ENCODE measurements around the gene BMERB1.
"Not testable (repeated sequence)": the region's sequence is repeated elsewhere in the genome, so short reads cannot be mapped to it uniquely, and the experiment has no call there.

The BMERB1 gene

GRCh38 chr16:15434425-15435215 is at the start of gene BMERB1:
BMERB1 (plus strand) TSS chr16:15434588; CDS start chr16:15434654, 66 bp downstream.
- H3K36me3 ChIP-seq (ENCODE audit: control insufficient read depth, insufficient read depth, low read length) = no peaks in the 10 kb centered on the region
- H3K9ac ChIP-seq (ENCODE audit: low read length) = peak within 1 kb of the TSS; percentile 21
- peak within 1 kb of the TSS; percentile 80 for H3K27ac ChIP-seq (ENCODE audit: low read depth, low read length)
- no peaks in the 10 kb centered on the region for H3K27me3 ChIP-seq (ENCODE audit: control insufficient read depth, insufficient read depth, low read length)
- H3K4me3 ChIP-seq (ENCODE audit: low read length) = peak within 1 kb of the TSS; percentile 83
- peaks cover 5% of the 10 kb centered on the region for H3K4me1 ChIP-seq (ENCODE audit: control insufficient read depth, insufficient read depth, low read length)

GRCh38 chr16:15388060-15388459 is 46.3 kb upstream of the BMERB1 start:
- H3K27me3 ChIP-seq (ENCODE audit: control insufficient read depth, insufficient read depth, low read length); H3K4me3 ChIP-seq (ENCODE audit: low read length); H3K36me3 ChIP-seq (ENCODE audit: control insufficient read depth, insufficient read depth, low read length); H3K9ac ChIP-seq (ENCODE audit: low read length); H3K4me1 ChIP-seq (ENCODE audit: control insufficient read depth, insufficient read depth, low read length); H3K27ac ChIP-seq (ENCODE audit: low read depth, low read length): not testable (repeated sequence)

- not testable (repeated sequence) for H3K9ac ChIP-seq (ENCODE audit: low read length); H3K36me3 ChIP-seq (ENCODE audit: control insufficient read depth, insufficient read depth, low read length); H3K27me3 ChIP-seq (ENCODE audit: control insufficient read depth, insufficient read depth, low read length); H3K4me3 ChIP-seq (ENCODE audit: low read length); H3K27ac ChIP-seq (ENCODE audit: low read depth, low read length); H3K4me1 ChIP-seq (ENCODE audit: control insufficient read depth, insufficient read depth, low read length)
Observed at GRCh38 chr16:15389916-15390315, 44.5 kb upstream of the BMERB1 start.

GRCh38 chr16:15393025-15393424 is 41.4 kb upstream of the BMERB1 start:
- H3K9ac ChIP-seq (ENCODE audit: low read length); H3K27ac ChIP-seq (ENCODE audit: low read depth, low read length); H3K4me3 ChIP-seq (ENCODE audit: low read length); H3K4me1 ChIP-seq (ENCODE audit: control insufficient read depth, insufficient read depth, low read length); H3K27me3 ChIP-seq (ENCODE audit: control insufficient read depth, insufficient read depth, low read length); H3K36me3 ChIP-seq (ENCODE audit: control insufficient read depth, insufficient read depth, low read length): not testable (repeated sequence)

GRCh38 chr16:15395631-15396508 is 38.5 kb upstream of the BMERB1 start, which contains the start of gene MPV17L:
MPV17L (plus strand) TSS chr16:15395754; CDS start chr16:15395898, 144 bp downstream.
- Histone ChIP-seq H3K27ac (ENCODE audit: low read depth, low read length) (peak within 1 kb of the TSS; percentile 55), H3K4me3 (ENCODE audit: low read length) (peak within 1 kb of the TSS; percentile 71)
- H3K36me3 ChIP-seq (ENCODE audit: control insufficient read depth, insufficient read depth, low read length); H3K27me3 ChIP-seq (ENCODE audit: control insufficient read depth, insufficient read depth, low read length); H3K4me1 ChIP-seq (ENCODE audit: control insufficient read depth, insufficient read depth, low read length); H3K9ac ChIP-seq (ENCODE audit: low read length): not testable (repeated sequence)

- H3K27ac ChIP-seq (ENCODE audit: low read depth, low read length); H3K36me3 ChIP-seq (ENCODE audit: control insufficient read depth, insufficient read depth, low read length); H3K27me3 ChIP-seq (ENCODE audit: control insufficient read depth, insufficient read depth, low read length); H3K4me1 ChIP-seq (ENCODE audit: control insufficient read depth, insufficient read depth, low read length); H3K9ac ChIP-seq (ENCODE audit: low read length): not testable (repeated sequence)
- peak overlapping the region; percentile 71 for H3K4me3 ChIP-seq (ENCODE audit: low read length)
Observed at GRCh38 chr16:15396509-15396829, 37.9 kb upstream of the BMERB1 start.

GRCh38 chr16:15396948-15397594 is 37.3 kb upstream of the BMERB1 start:
- Histone ChIP-seq H3K27ac (ENCODE audit: low read depth, low read length) (no peak overlapping the region), H3K4me3 (ENCODE audit: low read length) (no peak overlapping the region), H3K27me3 (ENCODE audit: control insufficient read depth, insufficient read depth, low read length) (no peaks in the 10 kb centered on the region), H3K36me3 (ENCODE audit: control insufficient read depth, insufficient read depth, low read length) (no peaks in the 10 kb centered on the region), H3K4me1 (ENCODE audit: control insufficient read depth, insufficient read depth, low read length) (no peaks in the 10 kb centered on the region), H3K9ac (ENCODE audit: low read length) (no peak overlapping the region)

- Histone ChIP-seq H3K27ac (ENCODE audit: low read depth, low read length) (no peak overlapping the region), H3K4me1 (ENCODE audit: control insufficient read depth, insufficient read depth, low read length) (no peaks in the 10 kb centered on the region), H3K36me3 (ENCODE audit: control insufficient read depth, insufficient read depth, low read length) (no peaks in the 10 kb centered on the region), H3K9ac (ENCODE audit: low read length) (no peak overlapping the region), H3K27me3 (ENCODE audit: control insufficient read depth, insufficient read depth, low read length) (no peaks in the 10 kb centered on the region), H3K4me3 (ENCODE audit: low read length) (no peak overlapping the region)
Observed at GRCh38 chr16:15398618-15399316, 35.6 kb upstream of the BMERB1 start.

- no peaks in the 10 kb centered on the region for H3K36me3 ChIP-seq (ENCODE audit: control insufficient read depth, insufficient read depth, low read length)
- H3K4me1 ChIP-seq (ENCODE audit: control insufficient read depth, insufficient read depth, low read length) = no peaks in the 10 kb centered on the region
- no peak overlapping the region for H3K9ac ChIP-seq (ENCODE audit: low read length)
- H3K4me3 ChIP-seq (ENCODE audit: low read length) = no peak overlapping the region
- no peak overlapping the region for H3K27ac ChIP-seq (ENCODE audit: low read depth, low read length)
- no peaks in the 10 kb centered on the region for H3K27me3 ChIP-seq (ENCODE audit: control insufficient read depth, insufficient read depth, low read length)
Observed at GRCh38 chr16:15399317-15399716, 35.1 kb upstream of the BMERB1 start.

- H3K27ac ChIP-seq (ENCODE audit: low read depth, low read length); H3K9ac ChIP-seq (ENCODE audit: low read length); H3K36me3 ChIP-seq (ENCODE audit: control insufficient read depth, insufficient read depth, low read length); H3K27me3 ChIP-seq (ENCODE audit: control insufficient read depth, insufficient read depth, low read length); H3K4me3 ChIP-seq (ENCODE audit: low read length); H3K4me1 ChIP-seq (ENCODE audit: control insufficient read depth, insufficient read depth, low read length): not testable (repeated sequence)
Observed at GRCh38 chr16:15400314-15400713, 34.1 kb upstream of the BMERB1 start.

GRCh38 chr16:15401972-15402371 is 32.4 kb upstream of the BMERB1 start:
- no peaks in the 10 kb centered on the region for H3K4me1 ChIP-seq (ENCODE audit: control insufficient read depth, insufficient read depth, low read length)
- H3K27ac ChIP-seq (ENCODE audit: low read depth, low read length) = no peak overlapping the region
- no peaks in the 10 kb centered on the region for H3K27me3 ChIP-seq (ENCODE audit: control insufficient read depth, insufficient read depth, low read length)
- H3K36me3 ChIP-seq (ENCODE audit: control insufficient read depth, insufficient read depth, low read length) = no peaks in the 10 kb centered on the region
- no peak overlapping the region for H3K9ac ChIP-seq (ENCODE audit: low read length)
- H3K4me3 ChIP-seq (ENCODE audit: low read length) = no peak overlapping the region

- H3K4me1 ChIP-seq (ENCODE audit: control insufficient read depth, insufficient read depth, low read length) = no peaks in the 10 kb centered on the region
- H3K9ac ChIP-seq (ENCODE audit: low read length) = no peak overlapping the region
- no peak overlapping the region for H3K27ac ChIP-seq (ENCODE audit: low read depth, low read length)
- no peaks in the 10 kb centered on the region for H3K36me3 ChIP-seq (ENCODE audit: control insufficient read depth, insufficient read depth, low read length)
- H3K27me3 ChIP-seq (ENCODE audit: control insufficient read depth, insufficient read depth, low read length) = no peaks in the 10 kb centered on the region
- H3K4me3 ChIP-seq (ENCODE audit: low read length) = no peak overlapping the region
Observed at GRCh38 chr16:15403392-15403995, 30.9 kb upstream of the BMERB1 start.
